GM10266 (cell line): ENCODE measurements around the gene FGFRL1.

Source experiments
- DNase-seq: peaks from one replicate; pipeline ENCODE4 v3.0.0; 2012; ENCODE audit errors: extremely low spot score
- TF ChIP-seq, protein P1 (sequence below): IDR thresholded peaks from 2 replicates; pipeline ENCODE4 v1.5.1; 2012; ENCODE audit warnings: mild to moderate bottlenecking, low read depth; ENCODE audit not compliant: control insufficient read depth, insufficient read depth; ENCODE audit errors: missing control alignments

The FGFRL1 gene

GRCh38 chr4:1002131-1002630 lies 9.2 kb upstream of the FGFRL1 start:
- TF ChIP-seq, protein P1, sequence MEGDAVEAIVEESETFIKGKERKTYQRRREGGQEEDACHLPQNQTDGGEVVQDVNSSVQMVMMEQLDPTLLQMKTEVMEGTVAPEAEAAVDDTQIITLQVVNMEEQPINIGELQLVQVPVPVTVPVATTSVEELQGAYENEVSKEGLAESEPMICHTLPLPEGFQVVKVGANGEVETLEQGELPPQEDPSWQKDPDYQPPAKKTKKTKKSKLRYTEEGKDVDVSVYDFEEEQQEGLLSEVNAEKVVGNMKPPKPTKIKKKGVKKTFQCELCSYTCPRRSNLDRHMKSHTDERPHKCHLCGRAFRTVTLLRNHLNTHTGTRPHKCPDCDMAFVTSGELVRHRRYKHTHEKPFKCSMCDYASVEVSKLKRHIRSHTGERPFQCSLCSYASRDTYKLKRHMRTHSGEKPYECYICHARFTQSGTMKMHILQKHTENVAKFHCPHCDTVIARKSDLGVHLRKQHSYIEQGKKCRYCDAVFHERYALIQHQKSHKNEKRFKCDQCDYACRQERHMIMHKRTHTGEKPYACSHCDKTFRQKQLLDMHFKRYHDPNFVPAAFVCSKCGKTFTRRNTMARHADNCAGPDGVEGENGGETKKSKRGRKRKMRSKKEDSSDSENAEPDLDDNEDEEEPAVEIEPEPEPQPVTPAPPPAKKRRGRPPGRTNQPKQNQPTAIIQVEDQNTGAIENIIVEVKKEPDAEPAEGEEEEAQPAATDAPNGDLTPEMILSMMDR = no peak
- no peak for DNase-seq

GRCh38 chr4:1002631-1003251 lies 8.7 kb upstream of the FGFRL1 start:
- TF ChIP-seq, protein P1 = no peak
- DNase-seq = no peak

DNA sequence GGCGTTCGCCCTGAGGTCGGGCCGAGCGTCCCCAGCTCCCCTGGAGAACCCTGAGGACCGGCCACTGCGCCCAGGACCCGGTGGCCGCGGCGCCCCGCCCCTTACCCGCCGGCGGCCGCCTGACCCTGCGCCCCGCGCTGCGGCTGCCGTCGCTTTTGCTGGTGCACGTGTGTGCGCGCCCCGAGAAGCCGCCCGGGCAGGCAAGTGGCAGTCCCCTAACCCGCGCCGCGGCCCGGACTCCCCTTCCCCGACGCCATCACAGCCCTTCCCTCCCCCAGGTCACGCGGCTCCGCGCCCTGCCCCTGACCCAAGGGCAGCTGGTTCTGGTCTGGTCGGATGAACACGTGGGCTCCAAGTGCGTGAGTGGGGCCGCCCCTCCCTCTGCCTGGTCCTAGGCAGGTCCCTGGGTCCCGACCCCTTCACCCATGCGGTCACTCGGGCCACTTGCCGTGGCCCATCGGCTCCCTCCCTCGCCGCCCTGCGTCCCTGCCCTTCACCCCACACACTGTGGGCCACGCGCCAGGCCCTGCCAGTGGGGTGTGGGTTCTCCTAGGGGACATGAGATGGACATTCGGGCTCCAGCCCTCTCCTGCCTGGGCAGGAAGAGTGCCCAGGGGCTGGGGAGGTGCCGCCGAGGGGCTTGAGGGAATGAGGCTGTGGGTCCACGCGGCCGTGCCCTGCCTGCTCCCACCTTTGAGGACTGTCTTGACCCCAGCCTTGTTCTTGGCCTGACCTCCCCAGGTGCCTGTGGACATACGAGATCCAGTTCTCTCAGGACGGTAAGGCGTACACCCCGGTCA lies 8.0 kb upstream of the FGFRL1 start:
- no peak for DNase-seq
- TF ChIP-seq, protein P1 = no peak

DNA sequence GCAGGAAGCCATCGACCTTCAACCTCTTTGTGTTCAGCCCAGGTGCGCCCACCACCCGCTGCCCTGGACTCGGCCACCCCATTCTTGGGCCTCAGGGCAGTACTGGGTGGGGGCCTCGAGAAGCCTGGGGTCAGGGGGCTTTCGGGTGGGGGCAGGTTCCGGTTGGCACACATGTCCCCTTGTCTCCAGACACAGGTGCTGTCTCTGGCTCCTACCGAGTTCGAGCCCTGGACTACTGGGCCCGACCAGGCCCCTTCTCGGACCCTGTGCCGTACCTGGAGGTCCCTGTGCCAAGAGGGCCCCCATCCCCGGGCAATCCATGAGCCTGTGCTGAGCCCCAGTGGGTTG lies 7.4 kb upstream of the FGFRL1 start:
- TF ChIP-seq, protein P1 = no peak

DNA sequence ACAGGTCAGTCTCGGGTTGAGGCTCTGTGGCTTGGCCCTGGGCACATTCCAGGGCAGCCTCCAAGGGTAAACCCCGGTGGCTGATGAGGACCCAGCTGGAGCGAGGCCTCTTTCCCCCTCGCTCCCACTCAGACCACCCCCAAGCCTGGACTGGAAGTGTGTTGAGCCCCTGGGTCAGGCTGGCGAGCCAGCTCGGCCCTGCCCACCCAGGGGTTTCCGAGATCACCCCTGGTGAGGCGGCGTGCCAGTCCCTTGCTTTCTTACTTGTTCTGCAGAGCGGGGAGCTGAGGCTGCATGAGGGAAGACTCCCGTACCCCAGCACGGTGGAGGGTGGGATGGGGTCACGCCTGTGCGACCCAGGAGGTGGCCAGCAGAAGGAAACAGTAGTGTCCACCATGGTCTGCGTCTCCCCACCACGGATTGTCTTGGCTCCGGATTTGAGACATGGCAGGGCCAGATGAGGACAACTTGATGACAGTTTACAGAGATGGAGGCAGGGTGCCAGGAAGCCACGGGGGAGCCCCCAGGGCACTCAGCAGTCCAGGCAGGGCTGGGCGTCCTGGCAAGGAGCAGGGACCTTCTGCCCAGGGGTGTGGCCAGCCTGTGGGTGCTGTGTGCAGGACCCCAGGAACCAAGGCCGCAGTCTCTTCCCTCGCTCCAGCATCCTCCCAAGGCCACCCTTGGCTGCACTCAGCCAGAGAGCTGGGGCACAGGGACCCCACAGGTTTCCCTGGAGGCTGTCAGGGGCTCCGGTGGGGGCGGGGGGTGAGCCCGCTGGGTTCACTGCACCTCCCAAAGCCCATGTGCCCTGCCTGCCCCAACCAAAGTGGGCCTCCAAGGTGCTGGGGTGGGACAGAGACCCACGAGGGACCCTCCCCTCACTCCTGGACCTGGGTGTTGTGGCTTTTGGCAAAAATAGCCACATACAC lies 6.6 kb upstream of the FGFRL1 start:
- DNase-seq = no peak
- TF ChIP-seq, protein P1 = no peak

More for the DNA sequence above, 7.4 kb upstream of the FGFRL1 start:
- no peak for DNase-seq

- TF ChIP-seq, protein P1 = no peak
- DNase-seq = no peak
Measured at GRCh38 chr4:1006856-1007255, 4.6 kb upstream of the FGFRL1 start.
